H1 (cell line): ENCODE measurements around the gene ELOVL2. TPM values are rescaled to one million over a fixed set of nuclear protein-coding genes. Genes with fewer than 3 reads are reported as not detected.

Source experiments
- EP300 ChIP-seq, 2 experiments: IDR thresholded peaks; 1 replicate in 1 of 2; 2 replicates in 1 of 2; pipeline ENCODE4 v1.6.1; 2011 to 2012; ENCODE audit warnings: low read depth in 2 of 2, low read length in 2 of 2, mild to moderate bottlenecking in 2 of 2, borderline replicate concordance in 1 of 2, inconsistent platforms in 1 of 2, moderate library complexity in 1 of 2
- NANOG ChIP-seq: IDR thresholded peaks from 2 replicates; pipeline ENCODE4 v1.6.1; 2011; ENCODE audit warnings: low read length, low read depth, mild to moderate bottlenecking, inconsistent platforms; ENCODE audit not compliant: insufficient read depth, poor library complexity, severe bottlenecking
- SIN3A ChIP-seq, 2 experiments: IDR thresholded peaks in 1 of 2; conservative IDR thresholded peaks in 1 of 2; 2 replicates each; pipeline ENCODE4 v1.6.1; 2011 to 2012; ENCODE audit warnings: low read length in 2 of 2, improper control_type of control experiment in 1 of 2, low read depth in 1 of 2, mild to moderate bottlenecking in 1 of 2
- SP4 ChIP-seq: IDR thresholded peaks from 2 replicates; pipeline ENCODE4 v1.6.1; 2012; ENCODE audit warnings: low read length, inconsistent platforms
- polyA plus RNA-seq, 7 experiments: library from polyadenylated mRNA; depleted of rRNA in 3 of 7; stranded (reverse) in 5 of 7; unstranded in 2 of 7; fragments of >200 nt in 5 of 7; fragments of 200-250 nt in 2 of 7; gene quantifications; 1 replicate in 5 of 7; 2 replicates in 1 of 7; 4 replicates in 1 of 7; pipeline versions ENCODE4 v1.2.1 to v1.2.3, GENCODE V29; 2011 to 2013; ENCODE audit warnings: missing spikeins in 2 of 7, mixed read lengths in 2 of 7
- total RNA-seq: library from RNA; stranded (reverse); fragmentation: NEBNext Ultra II Directional; extraction: Animal tissue kit (Norgen Biotek cat#: 25700); gene quantifications from 2 replicates; pipeline ENCODE4 v1.2.1, GENCODE V29; 2021
- TF ChIP-seq, protein P1 (sequence below), 3 experiments: IDR thresholded peaks; 1 replicate in 2 of 3; 2 replicates in 1 of 3; pipeline versions ENCODE4 v1.5.1 to v1.6.1; 2011; ENCODE audit warnings: low read length in 3 of 3, mild to moderate bottlenecking in 3 of 3, inconsistent platforms in 2 of 3, low read depth in 1 of 3, moderate library complexity in 1 of 3; ENCODE audit not compliant: insufficient read depth in 1 of 3; ENCODE audit errors: control extremely low read depth in 1 of 3

Gene ELOVL2
- total and polyA plus RNA-seq, 2 of the 8 experiments (the other 6 are each of a cell fraction or from before 2014, with no cell fraction given) = 0.42 to 0.89 TPM

DNA sequence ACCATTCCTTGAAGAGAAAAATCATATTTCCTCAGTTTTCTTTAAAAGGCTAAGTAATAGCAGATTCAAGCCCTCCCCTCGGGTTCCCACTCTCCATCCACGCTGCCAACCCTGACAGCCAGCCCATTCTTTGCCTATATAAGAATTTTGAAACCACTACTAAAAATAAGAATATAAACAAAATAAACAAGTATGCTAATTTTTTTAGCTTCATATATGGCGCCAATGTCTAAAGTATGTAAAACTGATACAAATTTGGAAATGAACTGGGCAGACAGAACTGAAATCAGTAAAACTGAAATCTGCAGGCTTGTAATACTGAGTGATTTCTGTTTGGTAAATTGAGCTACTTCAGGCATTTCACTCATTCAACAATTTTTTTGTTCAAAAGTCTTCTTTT, 19.0 kb downstream of the ELOVL2 start (continued):
- TF ChIP-seq, protein P1, sequence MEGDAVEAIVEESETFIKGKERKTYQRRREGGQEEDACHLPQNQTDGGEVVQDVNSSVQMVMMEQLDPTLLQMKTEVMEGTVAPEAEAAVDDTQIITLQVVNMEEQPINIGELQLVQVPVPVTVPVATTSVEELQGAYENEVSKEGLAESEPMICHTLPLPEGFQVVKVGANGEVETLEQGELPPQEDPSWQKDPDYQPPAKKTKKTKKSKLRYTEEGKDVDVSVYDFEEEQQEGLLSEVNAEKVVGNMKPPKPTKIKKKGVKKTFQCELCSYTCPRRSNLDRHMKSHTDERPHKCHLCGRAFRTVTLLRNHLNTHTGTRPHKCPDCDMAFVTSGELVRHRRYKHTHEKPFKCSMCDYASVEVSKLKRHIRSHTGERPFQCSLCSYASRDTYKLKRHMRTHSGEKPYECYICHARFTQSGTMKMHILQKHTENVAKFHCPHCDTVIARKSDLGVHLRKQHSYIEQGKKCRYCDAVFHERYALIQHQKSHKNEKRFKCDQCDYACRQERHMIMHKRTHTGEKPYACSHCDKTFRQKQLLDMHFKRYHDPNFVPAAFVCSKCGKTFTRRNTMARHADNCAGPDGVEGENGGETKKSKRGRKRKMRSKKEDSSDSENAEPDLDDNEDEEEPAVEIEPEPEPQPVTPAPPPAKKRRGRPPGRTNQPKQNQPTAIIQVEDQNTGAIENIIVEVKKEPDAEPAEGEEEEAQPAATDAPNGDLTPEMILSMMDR (IDR thresholded peaks at IDR 0.05; ENCODE audit: control extremely low read depth in 1 of 3, insufficient read depth in 1 of 3, low read depth in 1 of 3, low read length in 3 of 3) = no peak
- no peak for TF ChIP-seq SIN3A (conservative IDR thresholded peaks at IDR 0.05 in 1 of 2, IDR thresholded peaks at IDR 0.05 in 1 of 2; ENCODE audit: low read depth in 1 of 2, low read length in 2 of 2)
- TF ChIP-seq SP4 = no peak
- no peak for TF ChIP-seq NANOG
- TF ChIP-seq EP300 (IDR thresholded peaks at IDR 0.05; ENCODE audit: borderline replicate concordance in 1 of 2, low read depth in 2 of 2, low read length in 2 of 2) = no peak
- TF ChIP-seq, all 59 proteins: peak for 0
